HEK293 (cell line): ENCODE data around the gene PDE1C.

Experiments
- CTCF ChIA-PET: fragments of 350-600 bp; formaldehyde crosslinking; extraction: SDS; loops from one replicate; lab custom pipeline; 2021; ENCODE audit warnings: antibody characterized with exemption; lab: Yijun Ruan, JAX
- POLR2A ChIA-PET: fragments of 300-600 bp; formaldehyde crosslinking; extraction: SDS; loops from one replicate; lab custom pipeline; 2020; ENCODE audit warnings: antibody characterized with exemption, inconsistent platforms; lab: Yijun Ruan, JAX
- H3K27ac ChIP-seq: fragments of 200-500 bp; sonication (Bioruptor generic); 2 replicates; pipeline ENCODE4 v1.5.1; 2014; ENCODE audit warnings: low read depth, low read length, control low read depth, inconsistent platforms; ENCODE audit errors: extremely low read depth
- H3K36me3 ChIP-seq, 2 experiments: fragments of 200-500 bp in 1 of 2; sonication (Bioruptor generic) in 1 of 2; 1 replicate in 1 of 2; 2 replicates in 1 of 2; pipeline ENCODE4 v1.5.1; 2014 to 2017; ENCODE audit warnings: inconsistent platforms in 2 of 2, low read length in 2 of 2; ENCODE audit not compliant: control insufficient read depth in 2 of 2, insufficient read depth in 1 of 2
- H3K4me1 ChIP-seq: fragments of 200-500 bp; sonication (Bioruptor generic); 2 replicates; pipeline ENCODE4 v1.5.1; 2014; ENCODE audit warnings: mild to moderate bottlenecking, low read length, inconsistent platforms; ENCODE audit not compliant: control insufficient read depth, insufficient read depth
- H3K4me3 ChIP-seq: 2 replicates; pipeline ENCODE4 v1.5.1; 2011; ENCODE audit warnings: low read depth, mild to moderate bottlenecking, control low read depth, low read length, moderate library complexity
- H3K9me3 ChIP-seq: fragments of 200-500 bp; sonication (Bioruptor generic); 2 replicates; pipeline ENCODE4 v1.5.1; 2014; ENCODE audit warnings: low read depth, low read length, inconsistent platforms; ENCODE audit not compliant: control insufficient read depth, insufficient read depth
- HOXD13 ChIP-seq: sonication (generic); formaldehyde crosslinking; IDR thresholded peaks from 2 replicates; pipeline ENCODE4 v1.8.0; 2022; ENCODE audit warnings: missing genetic modification reagents, borderline replicate concordance
- KLF1 ChIP-seq: fragments of 450-650 bp; formaldehyde crosslinking; IDR thresholded peaks from 2 replicates; pipeline ENCODE4 v1.5.1; 2016; ENCODE audit warnings: missing biosample characterization, missing genetic modification characterization
- OSR2 ChIP-seq: fragments of 450-650 bp; formaldehyde crosslinking; IDR thresholded peaks from 2 replicates; pipeline ENCODE4 v1.5.1; 2016; ENCODE audit warnings: missing biosample characterization, missing genetic modification characterization
- SCRT2 ChIP-seq: fragments of 450-650 bp; formaldehyde crosslinking; IDR thresholded peaks from 2 replicates; pipeline ENCODE4 v1.5.1; 2016; ENCODE audit warnings: missing biosample characterization, missing genetic modification characterization
- SP2 ChIP-seq: fragments of 450-650 bp; formaldehyde crosslinking; IDR thresholded peaks from 2 replicates; pipeline ENCODE4 v1.5.1; 2016; ENCODE audit warnings: missing biosample characterization, missing genetic modification characterization
- SP7 ChIP-seq: fragments of 450-650 bp; formaldehyde crosslinking; IDR thresholded peaks from 2 replicates; pipeline ENCODE4 v1.5.1; 2016; ENCODE audit warnings: missing biosample characterization, missing genetic modification characterization
- ZBTB48 ChIP-seq: fragments of 450-650 bp; formaldehyde crosslinking; IDR thresholded peaks from 2 replicates; pipeline ENCODE4 v1.5.1; 2016; ENCODE audit warnings: missing biosample characterization, missing genetic modification characterization
- ZNF121 ChIP-seq: fragments of 450-650 bp; formaldehyde crosslinking; IDR thresholded peaks from 2 replicates; pipeline ENCODE4 v1.5.1; 2016; ENCODE audit warnings: missing biosample characterization, missing genetic modification characterization
- ZNF132 ChIP-seq: fragments of 450-650 bp; formaldehyde crosslinking; IDR thresholded peaks from 2 replicates; pipeline ENCODE4 v1.5.1; 2017; ENCODE audit warnings: missing biosample characterization, missing genetic modification characterization, borderline replicate concordance
- ZNF169 ChIP-seq: fragments of 450-650 bp; formaldehyde crosslinking; IDR thresholded peaks from 2 replicates; pipeline ENCODE4 v1.5.1; 2016; ENCODE audit warnings: missing biosample characterization, missing genetic modification characterization
- ZNF175 ChIP-seq: fragments of 450-650 bp; formaldehyde crosslinking; IDR thresholded peaks from 2 replicates; pipeline ENCODE4 v1.5.1; 2016; ENCODE audit warnings: missing biosample characterization, missing genetic modification characterization
- ZNF23 ChIP-seq: fragments of 450-650 bp; formaldehyde crosslinking; IDR thresholded peaks from 2 replicates; pipeline ENCODE4 v1.5.1; 2016; ENCODE audit warnings: missing biosample characterization, missing genetic modification characterization, borderline replicate concordance
- ZNF248 ChIP-seq: fragments of 450-650 bp; formaldehyde crosslinking; IDR thresholded peaks from 2 replicates; pipeline ENCODE4 v1.5.1; 2017; ENCODE audit warnings: missing biosample characterization, missing genetic modification characterization
- ZNF354C ChIP-seq: fragments of 450-650 bp; formaldehyde crosslinking; IDR thresholded peaks from 2 replicates; pipeline ENCODE4 v1.5.1; 2016; ENCODE audit warnings: missing biosample characterization, missing genetic modification characterization, low read depth, borderline replicate concordance
- ZNF48 ChIP-seq: fragments of 450-650 bp; formaldehyde crosslinking; IDR thresholded peaks from 2 replicates; pipeline ENCODE4 v1.5.1; 2016; ENCODE audit warnings: missing biosample characterization, missing genetic modification characterization
- ZNF510 ChIP-seq: fragments of 450-650 bp; formaldehyde crosslinking; IDR thresholded peaks from 2 replicates; pipeline ENCODE4 v1.5.1; 2018; ENCODE audit warnings: mild to moderate bottlenecking, missing genetic modification characterization, missing biosample characterization; ENCODE audit not compliant: insufficient replicate concordance
- ZNF544 ChIP-seq: fragments of 450-650 bp; formaldehyde crosslinking; IDR thresholded peaks from 2 replicates; pipeline ENCODE4 v1.5.0; 2017; ENCODE audit warnings: missing biosample characterization, missing genetic modification characterization
- ZNF596 ChIP-seq: fragments of 450-650 bp; IDR thresholded peaks from 2 replicates; pipeline ENCODE4 v1.5.0; 2018; ENCODE audit warnings: missing biosample characterization, mild to moderate bottlenecking, missing genetic modification characterization, moderate library complexity
- ZNF600 ChIP-seq: fragments of 450-650 bp; formaldehyde crosslinking; IDR thresholded peaks from 2 replicates; pipeline ENCODE4 v1.5.1; 2016; ENCODE audit warnings: missing biosample characterization, missing genetic modification characterization
- ZXDB ChIP-seq: fragments of 450-650 bp; formaldehyde crosslinking; IDR thresholded peaks from 2 replicates; pipeline ENCODE4 v1.5.1; 2016; ENCODE audit warnings: missing biosample characterization, missing genetic modification characterization
- TF ChIP-seq, protein P1 (sequence below): fragments of 450-650 bp; formaldehyde crosslinking; IDR thresholded peaks from 2 replicates; pipeline ENCODE4 v1.5.1; 2016; ENCODE audit warnings: missing biosample characterization, missing genetic modification characterization
- TF ChIP-seq, protein P2 (sequence below): fragments of 450-650 bp; formaldehyde crosslinking; IDR thresholded peaks from 2 replicates; pipeline ENCODE4 v1.5.1; 2016; ENCODE audit warnings: missing biosample characterization, missing genetic modification characterization
- TF ChIP-seq, protein P3 (sequence below): fragments of 450-650 bp; formaldehyde crosslinking; IDR thresholded peaks from 2 replicates; pipeline ENCODE4 v1.5.1; 2016; ENCODE audit warnings: missing biosample characterization, missing genetic modification characterization
- TF ChIP-seq, protein P4 (sequence below): fragments of 450-650 bp; formaldehyde crosslinking; IDR thresholded peaks from 2 replicates; pipeline ENCODE4 v1.5.1; 2016; ENCODE audit warnings: missing biosample characterization, missing genetic modification characterization

Gene PDE1C

DNA sequence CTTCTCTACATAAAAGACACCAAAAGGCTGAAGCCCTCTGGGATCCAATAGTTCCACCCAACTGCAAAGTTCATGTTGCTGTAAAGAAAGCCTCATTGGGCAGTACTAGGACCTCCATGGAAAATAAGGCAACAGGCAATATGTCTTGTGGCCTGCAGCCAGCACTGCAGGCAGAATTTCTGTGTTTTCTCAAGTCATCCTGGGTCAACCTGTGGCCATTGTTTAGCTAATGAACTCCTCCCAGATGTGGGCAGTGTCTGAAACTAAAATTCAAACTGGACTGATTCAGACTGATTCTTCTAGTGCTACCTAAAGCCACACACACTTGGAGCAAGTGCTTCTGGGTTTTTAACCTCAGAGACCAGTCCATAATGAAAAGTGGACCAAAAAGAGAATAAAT lies 241.7 kb downstream of the PDE1C start:
- POLR2A ChIA-PET = no interaction called here
- Histone ChIP-seq H3K36me3 (no peaks in the 10 kb centered on the region), H3K27ac (no peak overlapping the region), H3K9me3 (no peaks in the 10 kb centered on the region), H3K4me1 (no peaks in the 10 kb centered on the region), H3K4me3 (no peak overlapping the region)
- CTCF ChIA-PET = interaction anchor here (0.7 kb wide), 1 partner anchor 375 kb away, joined by 5 read pairs; no protein-coding TSS in a partner anchor
- TF ChIP-seq KLF1 (tag by site-specific recombination) (no peak), ZNF175 (tag by site-specific recombination) (no peak), ZBTB48 (tag by site-specific recombination) (no peak), ZNF544 (no peak), ZNF354C (tag by site-specific recombination) (no peak), SP7 (tag by site-specific recombination) (no peak), ZNF510 (tag by site-specific recombination) (no peak), ZNF121 (tag by site-specific recombination) (no peak), SP2 (tag by site-specific recombination) (no peak), ZNF48 (tag by site-specific recombination) (no peak), ZXDB (tag by site-specific recombination) (no peak)
- TF ChIP-seq, protein P1, sequence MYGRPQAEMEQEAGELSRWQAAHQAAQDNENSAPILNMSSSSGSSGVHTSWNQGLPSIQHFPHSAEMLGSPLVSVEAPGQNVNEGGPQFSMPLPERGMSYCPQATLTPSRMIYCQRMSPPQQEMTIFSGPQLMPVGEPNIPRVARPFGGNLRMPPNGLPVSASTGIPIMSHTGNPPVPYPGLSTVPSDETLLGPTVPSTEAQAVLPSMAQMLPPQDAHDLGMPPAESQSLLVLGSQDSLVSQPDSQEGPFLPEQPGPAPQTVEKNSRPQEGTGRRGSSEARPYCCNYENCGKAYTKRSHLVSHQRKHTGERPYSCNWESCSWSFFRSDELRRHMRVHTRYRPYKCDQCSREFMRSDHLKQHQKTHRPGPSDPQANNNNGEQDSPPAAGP = no peak

DNA sequence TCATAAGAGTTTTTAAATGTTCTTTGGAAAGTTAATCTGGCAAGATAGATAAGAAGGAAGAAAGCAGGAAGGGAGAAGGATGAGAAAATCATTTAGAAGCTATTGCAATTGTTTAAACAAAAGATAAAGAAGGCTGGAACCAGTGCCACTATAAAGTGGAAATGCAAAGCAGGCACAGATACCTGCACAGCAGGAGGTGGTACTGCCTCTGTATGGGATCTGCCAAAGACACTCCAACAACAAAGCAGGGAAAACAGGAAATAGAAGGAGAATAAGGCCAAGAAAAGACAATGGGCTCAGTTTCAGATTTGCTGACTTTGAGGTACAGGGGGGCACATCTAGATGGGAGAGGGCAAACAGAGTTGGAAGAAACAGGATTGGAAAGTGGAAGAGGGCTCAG lies 244.6 kb downstream of the PDE1C start:
- H3K36me3 ChIP-seq = no peaks in the 10 kb centered on the region
- POLR2A ChIA-PET = no interaction called here
- CTCF ChIA-PET = no interaction called here
- no peak for TF ChIP-seq ZNF169 (tag by site-specific recombination)
- TF ChIP-seq, protein P2, sequence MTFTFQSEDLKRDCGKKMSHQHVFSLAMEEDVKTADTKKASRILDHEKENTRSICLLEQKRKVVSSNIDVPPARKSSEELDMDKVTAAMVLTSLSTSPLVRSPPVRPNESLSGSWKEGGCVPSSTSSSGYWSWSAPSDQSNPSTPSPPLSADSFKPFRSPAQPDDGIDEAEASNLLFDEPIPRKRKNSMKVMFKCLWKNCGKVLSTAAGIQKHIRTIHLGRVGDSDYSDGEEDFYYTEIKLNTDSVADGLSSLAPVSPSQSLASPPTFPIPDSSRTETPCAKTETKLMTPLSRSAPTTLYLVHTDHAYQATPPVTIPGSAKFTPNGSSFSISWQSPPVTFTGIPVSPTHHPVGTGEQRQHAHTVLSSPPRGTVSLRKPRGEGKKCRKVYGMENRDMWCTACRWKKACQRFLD = no peak
- TF ChIP-seq ZNF600 (tag by site-specific recombination) = no peak
- TF ChIP-seq SCRT2 = no peak
- no peak for TF ChIP-seq OSR2 (tag by site-specific recombination)
- TF ChIP-seq ZNF175 (tag by site-specific recombination) = no peak
- TF ChIP-seq ZNF23 (tag by site-specific recombination) = no peak
- TF ChIP-seq HOXD13 = no peak
- TF ChIP-seq ZNF132 (tag by site-specific recombination) = no peak
- TF ChIP-seq ZNF121 (tag by site-specific recombination) = no peak
- TF ChIP-seq ZNF596 = no peak
- TF ChIP-seq, protein P3, sequence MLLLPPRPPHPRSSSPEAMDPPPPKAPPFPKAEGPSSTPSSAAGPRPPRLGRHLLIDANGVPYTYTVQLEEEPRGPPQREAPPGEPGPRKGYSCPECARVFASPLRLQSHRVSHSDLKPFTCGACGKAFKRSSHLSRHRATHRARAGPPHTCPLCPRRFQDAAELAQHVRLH (tag by site-specific recombination) = no peak
- TF ChIP-seq ZNF248 (tag by site-specific recombination) = no peak
- TF ChIP-seq, protein P4, sequence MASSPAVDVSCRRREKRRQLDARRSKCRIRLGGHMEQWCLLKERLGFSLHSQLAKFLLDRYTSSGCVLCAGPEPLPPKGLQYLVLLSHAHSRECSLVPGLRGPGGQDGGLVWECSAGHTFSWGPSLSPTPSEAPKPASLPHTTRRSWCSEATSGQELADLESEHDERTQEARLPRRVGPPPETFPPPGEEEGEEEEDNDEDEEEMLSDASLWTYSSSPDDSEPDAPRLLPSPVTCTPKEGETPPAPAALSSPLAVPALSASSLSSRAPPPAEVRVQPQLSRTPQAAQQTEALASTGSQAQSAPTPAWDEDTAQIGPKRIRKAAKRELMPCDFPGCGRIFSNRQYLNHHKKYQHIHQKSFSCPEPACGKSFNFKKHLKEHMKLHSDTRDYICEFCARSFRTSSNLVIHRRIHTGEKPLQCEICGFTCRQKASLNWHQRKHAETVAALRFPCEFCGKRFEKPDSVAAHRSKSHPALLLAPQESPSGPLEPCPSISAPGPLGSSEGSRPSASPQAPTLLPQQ (tag by site-specific recombination) = no peak
- H3K4me1 ChIP-seq = no peaks in the 10 kb centered on the region
- no peak overlapping the region for H3K4me3 ChIP-seq
- no peak overlapping the region for H3K27ac ChIP-seq
- no peaks in the 10 kb centered on the region for H3K9me3 ChIP-seq
